ENCODE measurements around the gene SH3GL1. TPM values are rescaled to one million over a fixed set of nuclear protein-coding genes. Genes with fewer than 3 reads are reported as not detected.

Gene SH3GL1
- total RNA-seq, 4 donors from 2014 or later: 11.8 to 69.3 (median 29.5) TPM

GRCh38 chr19:4372165-4373012 lies 28.0 kb downstream of the SH3GL1 start:
- TF ChIP-seq POLR2A (IDR thresholded peaks at IDR 0.05): no peak
- TF ChIP-seq, protein P1, sequence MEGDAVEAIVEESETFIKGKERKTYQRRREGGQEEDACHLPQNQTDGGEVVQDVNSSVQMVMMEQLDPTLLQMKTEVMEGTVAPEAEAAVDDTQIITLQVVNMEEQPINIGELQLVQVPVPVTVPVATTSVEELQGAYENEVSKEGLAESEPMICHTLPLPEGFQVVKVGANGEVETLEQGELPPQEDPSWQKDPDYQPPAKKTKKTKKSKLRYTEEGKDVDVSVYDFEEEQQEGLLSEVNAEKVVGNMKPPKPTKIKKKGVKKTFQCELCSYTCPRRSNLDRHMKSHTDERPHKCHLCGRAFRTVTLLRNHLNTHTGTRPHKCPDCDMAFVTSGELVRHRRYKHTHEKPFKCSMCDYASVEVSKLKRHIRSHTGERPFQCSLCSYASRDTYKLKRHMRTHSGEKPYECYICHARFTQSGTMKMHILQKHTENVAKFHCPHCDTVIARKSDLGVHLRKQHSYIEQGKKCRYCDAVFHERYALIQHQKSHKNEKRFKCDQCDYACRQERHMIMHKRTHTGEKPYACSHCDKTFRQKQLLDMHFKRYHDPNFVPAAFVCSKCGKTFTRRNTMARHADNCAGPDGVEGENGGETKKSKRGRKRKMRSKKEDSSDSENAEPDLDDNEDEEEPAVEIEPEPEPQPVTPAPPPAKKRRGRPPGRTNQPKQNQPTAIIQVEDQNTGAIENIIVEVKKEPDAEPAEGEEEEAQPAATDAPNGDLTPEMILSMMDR (IDR thresholded peaks at IDR 0.05): no peak
- H3K4me3 ChIP-seq: no peak overlapping the region
- no peak for DNase-seq
- H3K4me1 ChIP-seq: peaks cover 22 to 52% of the 10 kb centered on the region in 2 donors
- H3K27ac ChIP-seq: peak overlapping the region in 1 of 2 donors; percentile 84
- no peaks in the 10 kb centered on the region for H3K9me3 ChIP-seq
- intact Hi-C loops (cut with DNase I; ENCODE audit: low total_unique reads): no loop called here
- H3K27me3 ChIP-seq: no peaks in the 10 kb centered on the region
- no peaks in the 10 kb centered on the region for H3K36me3 ChIP-seq

DNA sequence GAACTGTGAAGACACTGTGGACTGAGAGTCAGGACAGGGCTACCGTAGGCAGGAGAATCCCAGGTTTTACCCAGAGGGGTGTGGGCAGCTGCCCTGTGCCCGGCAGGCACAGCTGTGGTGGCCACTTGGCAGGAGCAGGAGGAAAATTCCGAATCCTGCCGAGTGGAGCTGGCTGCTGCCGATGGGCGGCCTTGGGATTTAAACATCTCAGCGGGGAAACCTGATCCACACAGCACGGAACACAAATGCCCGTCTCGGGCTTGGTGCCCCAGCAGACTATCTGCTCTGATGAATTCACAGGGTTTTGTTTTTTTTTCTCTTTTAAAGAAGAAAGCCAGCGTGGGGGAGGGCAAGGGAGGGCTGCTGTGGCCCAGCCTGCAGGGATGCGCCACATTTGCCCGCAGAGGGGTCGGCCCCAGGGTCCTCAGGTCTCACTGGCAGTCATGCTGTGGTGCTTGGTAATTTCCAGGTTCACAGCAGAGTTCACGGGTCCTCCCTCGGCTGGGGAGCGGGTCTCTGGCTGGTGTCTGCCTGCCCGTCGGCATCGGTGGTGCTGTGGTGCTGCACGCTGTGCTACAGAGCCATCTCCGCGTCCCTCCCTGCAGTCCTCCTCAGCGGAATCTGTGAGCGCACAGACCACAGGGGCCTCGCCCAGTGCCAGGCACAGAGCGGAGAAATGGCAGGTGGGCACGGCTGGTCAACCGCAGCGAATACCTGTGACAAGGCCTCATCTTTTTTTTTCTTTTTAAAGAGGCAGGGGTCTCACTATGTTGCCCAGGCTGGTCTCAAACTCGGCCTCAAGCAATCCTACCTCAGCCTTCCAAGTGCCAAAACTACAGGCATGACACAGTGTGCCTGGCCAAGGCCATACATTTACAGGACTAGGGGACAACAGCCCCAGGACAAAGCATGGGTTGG lies 28.8 kb downstream of the SH3GL1 start:
- H3K27me3 ChIP-seq: no peaks in the 10 kb centered on the region
- TF ChIP-seq, protein P1 (IDR thresholded peaks at IDR 0.05): no peak
- TF ChIP-seq POLR2A (IDR thresholded peaks at IDR 0.05): no peak
- no peak overlapping the region for H3K27ac ChIP-seq
- H3K4me1 ChIP-seq: peaks cover 22 to 50% of the 10 kb centered on the region in 2 donors
- no peak overlapping the region for H3K4me3 ChIP-seq
- H3K9me3 ChIP-seq: no peaks in the 10 kb centered on the region
- H3K36me3 ChIP-seq: no peaks in the 10 kb centered on the region
- no peak for DNase-seq
- intact Hi-C loops (cut with DNase I; ENCODE audit: low total_unique reads): no loop called here

- H3K4me1 ChIP-seq: peaks cover 16 to 43% of the 10 kb centered on the region in 2 donors
- H3K4me3 ChIP-seq: no peak overlapping the region
- no peaks in the 10 kb centered on the region for H3K27me3 ChIP-seq
- no peak for TF ChIP-seq POLR2A (IDR thresholded peaks at IDR 0.05)
- TF ChIP-seq, protein P1 (IDR thresholded peaks at IDR 0.05): no peak
- peak overlapping the region; percentile 63 to 68 for H3K27ac ChIP-seq
- H3K36me3 ChIP-seq: no peaks in the 10 kb centered on the region
- intact Hi-C loops (cut with DNase I; ENCODE audit: low total_unique reads): no loop called here
- no peaks in the 10 kb centered on the region for H3K9me3 ChIP-seq
- no peak for DNase-seq
Measured at GRCh38 chr19:4370418-4371041, 29.8 kb downstream of the SH3GL1 start.

- no peaks in the 10 kb centered on the region for H3K27me3 ChIP-seq
- intact Hi-C loops (cut with DNase I; ENCODE audit: low total_unique reads): no loop called here
- no peaks in the 10 kb centered on the region for H3K9me3 ChIP-seq
- H3K36me3 ChIP-seq: no peaks in the 10 kb centered on the region
- peak overlapping the region; percentile 63 to 68 for H3K27ac ChIP-seq
- TF ChIP-seq POLR2A (IDR thresholded peaks at IDR 0.05): no peak
- TF ChIP-seq, protein P1 (IDR thresholded peaks at IDR 0.05): peak in 3 of 4 experiments; percentile 26 to 56 (median 37)
- peaks cover 11 to 37% of the 10 kb centered on the region in 2 donors for H3K4me1 ChIP-seq
- H3K4me3 ChIP-seq: no peak overlapping the region
- no peak for DNase-seq
Measured at GRCh38 chr19:4369888-4370260, 30.5 kb downstream of the SH3GL1 start.

Measured in uterus (tissue), 4 donors.